Naive B cell (primary cell): ENCODE measurements around the gene SGMS1. TPM values are rescaled to one million over a fixed set of nuclear protein-coding genes. Genes with fewer than 3 reads are reported as not detected.

Experiments used
- ATAC-seq, 2 donors: fragments of 150-1000 bp; cut with Tn5 transposase; 2 replicates each; pipeline ENCODE4 v1.10.0; 2021; ENCODE audit warnings: low read depth in 2 of 2, mild to moderate bottlenecking in 2 of 2, moderate library complexity in 2 of 2
- DNase-seq: peaks from one replicate; pipeline ENCODE4 v3.0.0; 2022
- H3K27ac Mint-ChIP-seq, 6 donors: one replicate each; pipeline ENCODE4 v1.8.0; 2020 to 2022; ENCODE audit warnings: mild to moderate bottlenecking in 6 of 6, mixed read lengths in 6 of 6, moderate library complexity in 5 of 6, inconsistent platforms in 2 of 6
- H3K27me3 Mint-ChIP-seq, 3 donors: one replicate each; pipeline ENCODE4 v1.8.0; 2021 to 2022; ENCODE audit warnings: mixed read lengths in 3 of 3, mild to moderate bottlenecking in 1 of 3
- H3K36me3 Mint-ChIP-seq, 2 donors: one replicate each; pipeline ENCODE4 v1.8.0; 2020 to 2022; ENCODE audit warnings: mixed read lengths in 2 of 2, inconsistent platforms in 1 of 2, mild to moderate bottlenecking in 1 of 2
- H3K4me1 Mint-ChIP-seq, 3 donors: one replicate each; pipeline ENCODE4 v1.8.0; 2020 to 2022; ENCODE audit warnings: mixed read lengths in 3 of 3, inconsistent platforms in 1 of 3, mild to moderate bottlenecking in 1 of 3, moderate library complexity in 1 of 3
- H3K4me3 Mint-ChIP-seq, 8 donors: one replicate each; pipeline ENCODE4 v1.8.0; 2020 to 2022; ENCODE audit warnings: mild to moderate bottlenecking in 8 of 8, mixed read lengths in 8 of 8, moderate library complexity in 8 of 8, inconsistent platforms in 2 of 8
- H3K9me3 Mint-ChIP-seq, 7 donors: one replicate each; pipeline ENCODE4 v1.8.0; 2020 to 2022; ENCODE audit warnings: mixed read lengths in 7 of 7, mild to moderate bottlenecking in 5 of 7, inconsistent platforms in 2 of 7, moderate library complexity in 1 of 7
- polyA plus RNA-seq, 6 donors: library from polyadenylated mRNA; unstranded; fragments of 300-500 nt; fragmentation: Illumina TruSeq; gene quantifications; one replicate each; pipeline ENCODE4 v1.2.3, GENCODE V29; 2021; ENCODE audit warnings: low read depth in 6 of 6

The SGMS1 gene
- polyA plus RNA-seq, 6 donors from 2014 or later, result 14.2 to 21.7 (median 16.7) TPM

DNA sequence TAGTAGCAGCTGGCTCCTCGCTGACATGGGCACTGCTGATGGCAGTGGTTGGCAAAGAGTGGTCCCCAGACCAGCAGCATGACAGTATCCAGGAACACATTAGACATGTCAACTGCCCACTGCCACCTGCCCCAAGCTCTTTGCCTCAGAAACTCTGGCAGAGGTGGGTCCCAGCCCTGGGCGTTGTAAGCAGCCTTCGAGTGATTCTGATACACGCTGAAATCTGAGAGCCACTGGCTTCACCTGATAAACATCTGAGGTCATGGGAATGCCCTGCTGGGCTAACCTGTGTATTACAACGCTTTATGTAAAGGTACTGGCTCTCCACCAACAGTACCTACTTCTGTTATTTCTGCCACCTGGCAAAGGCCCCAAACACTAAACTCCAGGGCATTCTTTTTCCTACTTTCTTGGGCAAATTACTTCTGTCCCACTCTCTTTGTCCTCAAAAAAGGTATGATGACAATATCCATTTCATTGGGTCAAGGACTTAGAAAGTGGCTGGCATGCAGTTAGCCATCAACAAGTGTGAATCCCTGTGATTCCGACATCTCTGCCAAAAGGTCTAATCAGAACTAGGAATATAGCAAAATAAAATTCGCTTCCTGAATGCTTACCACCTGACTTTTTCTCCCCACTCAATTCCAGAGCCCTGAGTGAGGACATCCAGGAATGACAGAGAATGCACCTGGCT is 9.2 kb downstream of the SGMS1 start:
- Mint-ChIP-seq H3K9me3 (no peaks in the 10 kb centered on the region), H3K36me3 (no peaks in the 10 kb centered on the region), H3K4me1 (peaks cover 43 to 60% (median 57%) of the 10 kb centered on the region in 3 donors), H3K27me3 (no peaks in the 10 kb centered on the region), H3K27ac (peak overlapping the region in 1 of 6 donors; percentile 39), H3K4me3 (no peak overlapping the region)
- DNase-seq, result no peak
- peak; percentile 80 to 85 for ATAC-seq

GRCh38 chr10:50613726-50614443 is 9.9 kb downstream of the SGMS1 start:
- no peak for DNase-seq
- no peaks in the 10 kb centered on the region for H3K9me3 Mint-ChIP-seq
- peaks cover 36 to 53% (median 52%) of the 10 kb centered on the region in 3 donors for H3K4me1 Mint-ChIP-seq
- no peak overlapping the region for H3K4me3 Mint-ChIP-seq
- H3K36me3 Mint-ChIP-seq, result no peaks in the 10 kb centered on the region
- H3K27me3 Mint-ChIP-seq, result no peaks in the 10 kb centered on the region
- H3K27ac Mint-ChIP-seq, result peak overlapping the region in 1 of 6 donors; percentile 39
- ATAC-seq, result no peak

- Mint-ChIP-seq H3K36me3 (no peaks in the 10 kb centered on the region), H3K27me3 (no peaks in the 10 kb centered on the region), H3K27ac (peak overlapping the region in 2 of 6 donors; percentile 36 to 63), H3K4me1 (peaks cover 33 to 50% (median 49%) of the 10 kb centered on the region in 3 donors), H3K9me3 (no peaks in the 10 kb centered on the region), H3K4me3 (peak overlapping the region in 1 of 8 donors; percentile 51)
- DNase-seq, result no peak
- no peak for ATAC-seq
These were observed 10.6 kb downstream of the SGMS1 start for GRCh38 chr10:50613150-50613549.

- H3K36me3 Mint-ChIP-seq, result no peaks in the 10 kb centered on the region
These were observed 13.4 kb downstream of the SGMS1 start for GRCh38 chr10:50610368-50610767.

GRCh38 chr10:50607356-50607925 is 16.3 kb downstream of the SGMS1 start:
- DNase-seq (no peak), ATAC-seq (no peak)
- Mint-ChIP-seq H3K4me1 (peaks cover 56 to 66% (median 60%) of the 10 kb centered on the region in 3 donors), H3K27me3 (no peaks in the 10 kb centered on the region), H3K27ac (peak overlapping the region in 3 of 6 donors; percentile 14 to 44 (median 36)), H3K4me3 (no peak overlapping the region), H3K36me3 (no peaks in the 10 kb centered on the region), H3K9me3 (no peaks in the 10 kb centered on the region)

More at GRCh38 chr10:50610368-50610767, 13.4 kb downstream of the SGMS1 start:
- H3K9me3 Mint-ChIP-seq, result no peaks in the 10 kb centered on the region
- DNase-seq, result no peak
- H3K4me3 Mint-ChIP-seq, result no peak overlapping the region
- H3K4me1 Mint-ChIP-seq, result peaks cover 46 to 62% (median 57%) of the 10 kb centered on the region in 3 donors
- peak overlapping the region in 2 of 6 donors; percentile 34 to 40 for H3K27ac Mint-ChIP-seq
- no peaks in the 10 kb centered on the region for H3K27me3 Mint-ChIP-seq
- ATAC-seq, result no peak

GRCh38 chr10:50605951-50606270 is 17.8 kb downstream of the SGMS1 start:
- Mint-ChIP-seq H3K9me3 (no peaks in the 10 kb centered on the region), H3K4me3 (no peak overlapping the region), H3K27me3 (no peaks in the 10 kb centered on the region), H3K4me1 (peaks cover 48 to 66% (median 51%) of the 10 kb centered on the region in 3 donors), H3K36me3 (no peaks in the 10 kb centered on the region), H3K27ac (peak overlapping the region in 3 of 6 donors; percentile 7 to 29 (median 20))
- no peak for DNase-seq
- ATAC-seq, result no peak

GRCh38 chr10:50605269-50605950 is 18.3 kb downstream of the SGMS1 start:
- H3K4me3 Mint-ChIP-seq, result peak overlapping the region in 1 of 8 donors; percentile 50
- H3K4me1 Mint-ChIP-seq, result peaks cover 50 to 71% (median 53%) of the 10 kb centered on the region in 3 donors
- ATAC-seq (no peak), DNase-seq (no peak)
- no peaks in the 10 kb centered on the region for H3K36me3 Mint-ChIP-seq
- peak overlapping the region in 2 of 6 donors; percentile 12 to 20 for H3K27ac Mint-ChIP-seq
- H3K9me3 Mint-ChIP-seq, result no peaks in the 10 kb centered on the region
- H3K27me3 Mint-ChIP-seq, result no peaks in the 10 kb centered on the region

DNA sequence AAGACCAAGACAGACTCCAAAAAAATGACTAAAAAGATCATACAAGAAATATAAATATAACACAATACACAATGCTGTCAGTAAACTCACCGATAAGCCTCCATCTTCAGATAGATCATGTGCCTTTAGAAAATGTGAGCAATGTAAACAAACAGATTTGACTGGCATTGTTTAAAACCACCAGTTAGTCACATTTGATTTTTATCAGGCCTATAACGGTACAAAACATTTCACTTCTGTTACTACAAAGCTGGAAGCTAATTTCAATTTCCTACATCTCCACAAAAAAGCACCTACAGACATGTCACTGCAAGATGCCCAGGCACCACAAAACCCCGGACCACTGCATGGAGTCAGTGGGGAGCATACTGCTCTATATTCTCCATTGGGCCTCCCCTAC is 18.9 kb downstream of the SGMS1 start:
- ATAC-seq, result no peak
- peak overlapping the region in 1 of 8 donors; percentile 50 for H3K4me3 Mint-ChIP-seq
- no peaks in the 10 kb centered on the region for H3K36me3 Mint-ChIP-seq
- H3K27ac Mint-ChIP-seq, result peak overlapping the region in 5 of 6 donors; percentile 1 to 65 (median 12)
- H3K9me3 Mint-ChIP-seq, result no peaks in the 10 kb centered on the region
- peaks cover 49 to 75% (median 56%) of the 10 kb centered on the region in 3 donors for H3K4me1 Mint-ChIP-seq
- H3K27me3 Mint-ChIP-seq, result no peaks in the 10 kb centered on the region
- no peak for DNase-seq

DNA sequence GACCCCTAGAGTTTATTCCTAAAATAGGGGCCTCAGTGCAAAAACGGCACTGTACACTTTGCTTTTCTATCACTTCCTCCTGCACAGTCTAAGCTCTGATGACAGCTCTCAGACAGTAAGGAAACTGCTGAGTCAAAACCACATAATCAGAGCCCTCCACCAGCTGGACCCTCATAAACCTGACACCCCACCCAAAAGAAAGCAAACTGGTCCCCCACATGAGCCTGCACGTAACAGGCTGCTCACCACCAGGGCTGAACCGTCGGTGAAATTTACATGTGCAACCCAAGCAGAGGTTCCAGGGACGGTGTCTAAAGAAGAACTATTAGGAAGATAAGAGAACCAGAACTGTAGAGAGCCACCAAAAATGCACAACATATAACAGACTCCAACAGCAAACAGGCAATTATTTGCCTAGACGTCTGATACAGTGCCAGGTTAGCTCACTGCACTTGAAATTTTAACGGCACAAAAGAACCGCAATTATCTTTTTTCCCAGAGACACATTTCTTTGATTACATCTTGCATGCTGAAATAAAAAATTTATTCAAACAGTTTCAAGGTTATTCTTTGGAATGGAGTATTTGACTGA is 19.6 kb downstream of the SGMS1 start:
- Mint-ChIP-seq H3K36me3 (no peaks in the 10 kb centered on the region), H3K27ac (peak overlapping the region in 5 of 6 donors; percentile 1 to 76 (median 63)), H3K4me3 (peak overlapping the region in 4 of 8 donors; percentile 20 to 87 (median 54)), H3K4me1 (peaks cover 49 to 75% (median 56%) of the 10 kb centered on the region in 3 donors), H3K27me3 (no peaks in the 10 kb centered on the region), H3K9me3 (no peaks in the 10 kb centered on the region)
- DNase-seq (peak; percentile 9), ATAC-seq (peak; percentile 70 to 76)

DNA sequence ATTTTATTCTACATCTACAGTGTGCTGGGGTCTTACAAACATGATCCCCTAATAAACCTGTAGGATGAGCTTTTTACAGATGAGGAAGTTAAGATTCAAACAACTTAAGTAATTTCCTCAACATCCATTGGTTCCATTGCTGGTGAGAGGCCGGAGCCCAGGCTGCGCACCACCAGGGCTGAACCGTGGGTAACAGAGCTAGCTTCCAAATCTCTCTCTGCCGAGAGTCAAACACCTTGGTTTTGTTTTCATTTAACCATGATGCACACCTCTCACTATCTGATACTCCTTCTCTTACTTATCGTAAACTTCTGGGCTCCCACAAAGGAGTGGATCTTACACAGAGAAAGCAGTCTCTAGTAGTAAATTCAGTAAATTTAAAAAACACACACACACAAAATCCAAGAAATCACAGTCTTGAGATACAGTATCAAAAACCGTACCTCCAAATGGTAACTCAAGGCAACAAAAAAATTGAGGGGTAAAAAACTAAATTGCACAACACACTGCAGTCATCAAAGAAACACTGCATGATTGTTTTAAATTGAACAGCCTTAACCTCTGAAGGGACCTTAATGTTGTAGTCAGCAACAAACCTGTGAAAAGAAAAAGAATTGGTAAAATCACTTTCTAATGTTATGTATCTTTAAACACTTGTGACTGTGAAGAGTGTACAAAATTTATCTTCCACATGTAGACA is 20.5 kb downstream of the SGMS1 start:
- Mint-ChIP-seq H3K4me3 (peak overlapping the region in 1 of 8 donors; percentile 54), H3K27ac (peak overlapping the region in 1 of 6 donors; percentile 39), H3K36me3 (no peaks in the 10 kb centered on the region), H3K4me1 (peaks cover 54 to 77% (median 54%) of the 10 kb centered on the region in 3 donors), H3K27me3 (no peaks in the 10 kb centered on the region), H3K9me3 (no peaks in the 10 kb centered on the region)
- DNase-seq (no peak), ATAC-seq (no peak)

DNA sequence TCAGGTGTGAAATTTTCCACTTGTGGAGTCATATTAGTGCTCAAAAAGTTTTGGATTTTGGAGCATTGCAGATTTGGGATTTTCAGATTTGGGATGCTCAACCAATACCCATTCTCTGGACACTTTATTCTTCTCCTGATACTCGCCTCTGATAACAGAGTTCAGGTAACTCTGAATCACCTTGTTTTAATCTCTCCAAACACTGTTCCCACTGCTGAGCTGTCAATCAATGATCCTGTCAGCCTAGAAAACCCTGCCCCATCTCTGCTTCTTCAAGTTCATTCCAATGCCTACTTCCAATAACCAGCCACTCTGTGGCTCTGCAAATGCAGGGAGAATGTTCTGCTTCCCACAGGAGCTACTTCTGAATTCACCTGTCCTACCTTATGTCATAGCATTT is 21.8 kb downstream of the SGMS1 start:
- Mint-ChIP-seq H3K4me3 (no peak overlapping the region), H3K27me3 (no peaks in the 10 kb centered on the region)
- no peak for ATAC-seq

GRCh38 chr10:50600831-50601477 is 22.8 kb downstream of the SGMS1 start:
- no peak for ATAC-seq

More for the DNA sequence above, 21.8 kb downstream of the SGMS1 start:
- H3K36me3 Mint-ChIP-seq, result no peaks in the 10 kb centered on the region
- H3K27ac Mint-ChIP-seq, result no peak overlapping the region
- H3K9me3 Mint-ChIP-seq, result no peaks in the 10 kb centered on the region
- H3K4me1 Mint-ChIP-seq, result peaks cover 42 to 71% (median 47%) of the 10 kb centered on the region in 3 donors
- DNase-seq, result no peak

More at GRCh38 chr10:50600831-50601477, 22.8 kb downstream of the SGMS1 start:
- peak overlapping the region in 3 of 6 donors; percentile 50 to 89 (median 56) for H3K27ac Mint-ChIP-seq
- no peak for DNase-seq
- peaks cover 38 to 67% (median 44%) of the 10 kb centered on the region in 3 donors for H3K4me1 Mint-ChIP-seq
- no peaks in the 10 kb centered on the region for H3K36me3 Mint-ChIP-seq
- H3K27me3 Mint-ChIP-seq, result no peaks in the 10 kb centered on the region
- H3K9me3 Mint-ChIP-seq, result no peaks in the 10 kb centered on the region
- peak overlapping the region in 1 of 8 donors; percentile 71 for H3K4me3 Mint-ChIP-seq
